ENCODE data around the gene TBC1D24. TPM values are rescaled to one million over a fixed set of nuclear protein-coding genes. Genes with fewer than 3 reads are reported as not detected.
"Not testable (repeated sequence)": the region's sequence is repeated elsewhere in the genome, so short reads cannot be mapped to it uniquely, and the experiment has no call there.

TBC1D24 gene
- total RNA-seq, 2 donors from 2014 or later, result 9.6 to 10.5 TPM

GRCh38 chr16:2550283-2550878, 75.5 kb downstream of the TBC1D24 start:
- not testable (repeated sequence) for H3K4me3 ChIP-seq; H3K4me1 ChIP-seq; H3K36me3 ChIP-seq; H3K27ac ChIP-seq; H3K9me3 ChIP-seq; DNase-seq (ENCODE audit: low spot score); H3K27me3 ChIP-seq

DNA sequence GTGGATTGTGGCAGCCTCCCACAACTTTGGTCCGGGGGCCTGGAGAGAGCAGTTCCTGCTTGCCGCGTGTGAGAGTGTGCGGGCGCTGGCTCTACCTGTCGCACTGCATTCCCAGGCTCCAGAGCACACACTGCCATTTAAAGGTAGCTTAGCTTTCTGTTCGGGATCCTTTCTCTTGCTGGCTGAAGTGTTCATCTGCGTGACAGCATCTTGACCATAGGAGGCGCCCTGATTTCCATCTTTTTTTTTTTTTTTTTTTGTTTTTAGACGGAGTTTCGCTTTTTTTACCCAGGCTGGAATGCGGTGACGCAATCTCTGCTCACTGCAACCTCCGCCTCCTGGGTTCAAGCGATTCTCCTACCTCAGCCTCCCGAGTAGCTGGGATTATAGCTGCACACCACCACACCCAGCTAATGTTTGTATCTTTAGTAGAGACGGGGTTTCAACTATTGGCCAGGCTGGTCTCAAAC, 76.5 kb downstream of the TBC1D24 start:
- H3K27ac ChIP-seq; DNase-seq (ENCODE audit: low spot score); H3K27me3 ChIP-seq; H3K4me3 ChIP-seq; H3K9me3 ChIP-seq; H3K4me1 ChIP-seq; H3K36me3 ChIP-seq: not testable (repeated sequence)

- H3K36me3 ChIP-seq; DNase-seq (ENCODE audit: low spot score); H3K9me3 ChIP-seq; H3K27ac ChIP-seq; H3K27me3 ChIP-seq; H3K4me3 ChIP-seq; H3K4me1 ChIP-seq: not testable (repeated sequence)
These were observed 79.9 kb downstream of the TBC1D24 start for GRCh38 chr16:2554709-2555425.

MicroRNA genes within 50 kb of the gene (microRNA counts, 767-probe panel; counts per million panel counts)
- microRNA hsa-miR-3178, result 0 to 31.0 counts per million in 2 donors

Small RNAs within 50 kb of the gene (microRNA-seq; reads per million reads assigned to microRNA genes)
- gene MIR3178 (ENCODE audit: borderline number of aligned reads in 2 of 2, borderline replicate concordance in 1 of 2) (0 reads per million in 2 donors), gene MIR6767 (ENCODE audit: borderline number of aligned reads in 2 of 2, borderline replicate concordance in 1 of 2) (0 reads per million in 2 donors), gene MIR6768 (ENCODE audit: borderline number of aligned reads in 2 of 2, borderline replicate concordance in 1 of 2) (0 reads per million in 2 donors)

Other genes with a start within 250 kb of the TBC1D24 start
- gene DNASE1L2, start 238.7 kb upstream of the TBC1D24 start, total RNA-seq, result under 1 TPM in 1 of 2 donors, not detected in 1; 0.83 TPM
- gene ECI1, start 223.5 kb upstream of the TBC1D24 start, total RNA-seq, result 100 to 1,000 TPM in 1 of 2 donors, 10 to 100 TPM in 1; 71.8 to 108 TPM
- gene RNPS1, start 207.0 kb upstream of the TBC1D24 start, total RNA-seq, result 100 to 1,000 TPM in 1 of 2 donors, 10 to 100 TPM in 1; 93.6 to 124 TPM
- gene ABCA3, start 134.4 kb upstream of the TBC1D24 start, total RNA-seq, result 10 to 100 TPM in 1 of 2 donors, 1 to 10 TPM in 1; 7.5 to 10.1 TPM
- gene CCNF, start 45.7 kb upstream of the TBC1D24 start, total RNA-seq, result 1 to 10 TPM; 1.4 to 1.7 TPM
- gene TEDC2, start 15.0 kb upstream of the TBC1D24 start, total RNA-seq, result 1 to 10 TPM in 1 of 2 donors, under 1 TPM in 1; 0.63 to 4.1 TPM
- gene NTN3, start 3.8 kb upstream of the TBC1D24 start, total RNA-seq, result under 1 TPM; 0.22 to 0.51 TPM
- 100 to 1,000 TPM in 1 of 2 donors, 10 to 100 TPM in 1; 63.7 to 107 TPM for gene ATP6V0C, start 38.8 kb downstream of the TBC1D24 start, total RNA-seq
- gene AMDHD2, start 45.2 kb downstream of the TBC1D24 start, total RNA-seq, result 10 to 100 TPM; 10.6 to 12.6 TPM
- 1 to 10 TPM in 1 of 2 donors, not detected in 1; 1.5 TPM for gene CEMP1, start 56.3 kb downstream of the TBC1D24 start, total RNA-seq
- gene PDPK1, start 62.9 kb downstream of the TBC1D24 start, total RNA-seq, result 10 to 100 TPM; 25.0 to 29.5 TPM
- gene KCTD5, start 207.4 kb downstream of the TBC1D24 start, total RNA-seq, result 10 to 100 TPM; 12.5 to 15.6 TPM
- under 1 TPM in 1 of 2 donors, not detected in 1; 0.51 TPM for gene PRSS27, start 245.1 kb downstream of the TBC1D24 start, total RNA-seq